WTC11 (cell line): Measurements from ENCODE around the gene ITGA3. TPM values are rescaled to one million over a fixed set of nuclear protein-coding genes. Genes with fewer than 3 reads are reported as not detected.

Experiments
- ATAC-seq: fragments of 200-7000 bp; cut with Tn5 transposase; 2 replicates; pipeline ENCODE4 v1.10.0; 2021; ENCODE audit warnings: mild to moderate bottlenecking, moderate library complexity
- CTCF ChIA-PET: fragments of 300-600 bp; sonication (Branson Sonifier 250); formaldehyde crosslinking; loops from one replicate; lab custom pipeline; 2021; ENCODE audit warnings: antibody characterized with exemption; lab: Charles Lee
- POLR2A ChIA-PET: fragments of 350-600 bp; sonication (Branson Sonifier 250); formaldehyde crosslinking; loops from one replicate; lab custom pipeline; 2021; ENCODE audit warnings: antibody characterized with exemption; lab: Charles Lee
- DNase-seq: peaks from one replicate; pipeline ENCODE4 v3.0.0; 2021; ENCODE audit warnings: low spot score
- H3K27ac Mint-ChIP-seq: 2 replicates; pipeline ENCODE4 v1.8.0; 2021; ENCODE audit warnings: mixed read lengths
- H3K27me3 Mint-ChIP-seq: 2 replicates; pipeline ENCODE4 v1.8.0; 2021; ENCODE audit warnings: low read depth, mild to moderate bottlenecking, moderate library complexity, mixed read lengths
- H3K36me3 Mint-ChIP-seq: 2 replicates; pipeline ENCODE4 v1.8.0; 2021; ENCODE audit warnings: mixed read lengths
- H3K4me1 Mint-ChIP-seq: 2 replicates; pipeline ENCODE4 v1.8.0; 2022; ENCODE audit warnings: mixed read lengths
- H3K4me3 Mint-ChIP-seq: 2 replicates; pipeline ENCODE4 v1.8.0; 2021; ENCODE audit warnings: mild to moderate bottlenecking, moderate library complexity, mixed read lengths
- H3K9me3 Mint-ChIP-seq: 2 replicates; pipeline ENCODE4 v1.8.0; 2021; ENCODE audit warnings: mixed read lengths
- ARID4B ChIP-seq: sonication (generic); formaldehyde crosslinking; IDR thresholded peaks from 2 replicates; pipeline ENCODE4 v1.8.0; 2023; ENCODE audit warnings: missing genetic modification reagents, mild to moderate bottlenecking, borderline replicate concordance
- ERG ChIP-seq: fragments of 250-450 bp; sonication (Bioruptor Pico); IDR thresholded peaks from 2 replicates; pipeline ENCODE4 v1.8.0; 2021; ENCODE audit warnings: mild to moderate bottlenecking
- FOXJ3 ChIP-seq: sonication (generic); formaldehyde crosslinking; IDR thresholded peaks from 2 replicates; pipeline ENCODE4 v1.9.0; 2021; ENCODE audit warnings: missing genetic modification reagents, mild to moderate bottlenecking, borderline replicate concordance
- HMGA2 ChIP-seq: fragments of 250-450 bp; sonication (Bioruptor Pico); IDR thresholded peaks from 2 replicates; pipeline ENCODE4 v1.4.0; 2021; ENCODE audit warnings: mild to moderate bottlenecking, moderate library complexity
- MAX ChIP-seq: sonication (generic); formaldehyde crosslinking; IDR thresholded peaks from 2 replicates; pipeline ENCODE4 v1.8.0; 2022; ENCODE audit warnings: mild to moderate bottlenecking, missing genetic modification reagents
- MLX ChIP-seq: sonication (generic); formaldehyde crosslinking; IDR thresholded peaks from 2 replicates; pipeline ENCODE4 v1.8.1; 2023; ENCODE audit warnings: mild to moderate bottlenecking, missing genetic modification reagents, moderate library complexity
- NFYB ChIP-seq: sonication (generic); formaldehyde crosslinking; conservative IDR thresholded peaks from 2 replicates; pipeline ENCODE4 v1.8.0; 2022; ENCODE audit warnings: low read depth, missing genetic modification reagents
- NR1H2 ChIP-seq: sonication (generic); formaldehyde crosslinking; IDR thresholded peaks from 2 replicates; pipeline ENCODE4 v1.9.0; 2021; ENCODE audit warnings: mild to moderate bottlenecking, moderate library complexity, missing genetic modification reagents
- NR2C2 ChIP-seq: sonication (generic); formaldehyde crosslinking; IDR thresholded peaks from 2 replicates; pipeline ENCODE4 v1.8.0; 2022; ENCODE audit warnings: mild to moderate bottlenecking, missing genetic modification reagents
- SMAD4 ChIP-seq: sonication (generic); formaldehyde crosslinking; IDR thresholded peaks from 2 replicates; pipeline ENCODE4 v1.8.0; 2022; ENCODE audit warnings: mild to moderate bottlenecking, missing genetic modification reagents
- TCF7 ChIP-seq: sonication (generic); formaldehyde crosslinking; IDR thresholded peaks from 2 replicates; pipeline ENCODE4 v1.8.0; 2022; ENCODE audit warnings: mild to moderate bottlenecking, low read depth, missing genetic modification reagents, moderate library complexity
- TEAD1 ChIP-seq: sonication (generic); formaldehyde crosslinking; IDR thresholded peaks from 2 replicates; pipeline ENCODE4 v1.8.0; 2022; ENCODE audit warnings: mild to moderate bottlenecking, missing genetic modification reagents
- ZBTB43 ChIP-seq: sonication (generic); formaldehyde crosslinking; IDR thresholded peaks from 2 replicates; pipeline ENCODE4 v1.8.1; 2023; ENCODE audit warnings: mild to moderate bottlenecking, missing genetic modification reagents
- ZNF121 ChIP-seq: sonication (generic); formaldehyde crosslinking; IDR thresholded peaks from 2 replicates; pipeline ENCODE4 v1.8.0; 2023; ENCODE audit warnings: missing genetic modification reagents
- ZNF138 ChIP-seq: sonication (generic); formaldehyde crosslinking; conservative IDR thresholded peaks from 2 replicates; pipeline ENCODE4 v1.8.1; 2022; ENCODE audit warnings: mild to moderate bottlenecking, moderate library complexity, missing genetic modification reagents
- ZNF232 ChIP-seq: sonication (generic); formaldehyde crosslinking; IDR thresholded peaks from 2 replicates; pipeline ENCODE4 v1.8.0; 2022; ENCODE audit warnings: mild to moderate bottlenecking, missing genetic modification reagents
- ZNF423 ChIP-seq: fragments of 250-450 bp; sonication (Bioruptor Pico); IDR thresholded peaks from 2 replicates; pipeline ENCODE4 v2.1.2; 2022; ENCODE audit warnings: mild to moderate bottlenecking, moderate library complexity
- total RNA-seq: library from RNA; stranded (reverse); gene quantifications from 3 replicates; pipeline ENCODE4 v1.2.3, GENCODE V29; 2021
- TF ChIP-seq, protein P1 (sequence below): sonication (generic); formaldehyde crosslinking; IDR thresholded peaks from 2 replicates; pipeline ENCODE4 v1.8.0; 2022; ENCODE audit warnings: mild to moderate bottlenecking, missing genetic modification reagents
- TF ChIP-seq, protein P2 (sequence below): sonication (generic); formaldehyde crosslinking; conservative IDR thresholded peaks from 2 replicates; pipeline ENCODE4 v1.8.1; 2023; ENCODE audit warnings: mild to moderate bottlenecking, low read depth, missing genetic modification reagents, moderate library complexity
- TF ChIP-seq, protein P3 (sequence below): sonication (generic); formaldehyde crosslinking; IDR thresholded peaks from 2 replicates; pipeline ENCODE4 v1.8.1; 2022; ENCODE audit warnings: low read depth, missing genetic modification reagents, borderline replicate concordance
- TF ChIP-seq, protein P4 (sequence below): sonication (generic); formaldehyde crosslinking; IDR thresholded peaks from 2 replicates; pipeline ENCODE4 v1.8.1; 2022; ENCODE audit warnings: low read depth, mild to moderate bottlenecking, moderate library complexity, missing genetic modification reagents, borderline replicate concordance

The ITGA3 gene
- total RNA-seq, 1 experiment from 2014 or later = 35.3 TPM

GRCh38 chr17:50093246-50093645, 37.3 kb downstream of the ITGA3 start:
- Mint-ChIP-seq H3K9me3 (no peaks in the 10 kb centered on the region), H3K4me1 (peaks cover 6% of the 10 kb centered on the region), H3K36me3 (no peaks in the 10 kb centered on the region), H3K27ac (no peak overlapping the region), H3K4me3 (no peak overlapping the region), H3K27me3 (no peaks in the 10 kb centered on the region)
- TF ChIP-seq, protein P1, sequence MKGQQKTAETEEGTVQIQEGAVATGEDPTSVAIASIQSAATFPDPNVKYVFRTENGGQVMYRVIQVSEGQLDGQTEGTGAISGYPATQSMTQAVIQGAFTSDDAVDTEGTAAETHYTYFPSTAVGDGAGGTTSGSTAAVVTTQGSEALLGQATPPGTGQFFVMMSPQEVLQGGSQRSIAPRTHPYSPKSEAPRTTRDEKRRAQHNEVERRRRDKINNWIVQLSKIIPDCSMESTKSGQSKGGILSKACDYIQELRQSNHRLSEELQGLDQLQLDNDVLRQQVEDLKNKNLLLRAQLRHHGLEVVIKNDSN (CRISPR knock-in tag) = no peak
- TF ChIP-seq FOXJ3 (CRISPR knock-in tag) (no peak), ZNF138 (no peak), ARID4B (CRISPR knock-in tag) (no peak), TEAD1 (no peak), ZNF423 (CRISPR knock-in tag) (no peak), ERG (CRISPR knock-in tag) (no peak), MLX (CRISPR knock-in tag) (no peak), SMAD4 (CRISPR knock-in tag) (no peak)
- TF ChIP-seq, protein P2, sequence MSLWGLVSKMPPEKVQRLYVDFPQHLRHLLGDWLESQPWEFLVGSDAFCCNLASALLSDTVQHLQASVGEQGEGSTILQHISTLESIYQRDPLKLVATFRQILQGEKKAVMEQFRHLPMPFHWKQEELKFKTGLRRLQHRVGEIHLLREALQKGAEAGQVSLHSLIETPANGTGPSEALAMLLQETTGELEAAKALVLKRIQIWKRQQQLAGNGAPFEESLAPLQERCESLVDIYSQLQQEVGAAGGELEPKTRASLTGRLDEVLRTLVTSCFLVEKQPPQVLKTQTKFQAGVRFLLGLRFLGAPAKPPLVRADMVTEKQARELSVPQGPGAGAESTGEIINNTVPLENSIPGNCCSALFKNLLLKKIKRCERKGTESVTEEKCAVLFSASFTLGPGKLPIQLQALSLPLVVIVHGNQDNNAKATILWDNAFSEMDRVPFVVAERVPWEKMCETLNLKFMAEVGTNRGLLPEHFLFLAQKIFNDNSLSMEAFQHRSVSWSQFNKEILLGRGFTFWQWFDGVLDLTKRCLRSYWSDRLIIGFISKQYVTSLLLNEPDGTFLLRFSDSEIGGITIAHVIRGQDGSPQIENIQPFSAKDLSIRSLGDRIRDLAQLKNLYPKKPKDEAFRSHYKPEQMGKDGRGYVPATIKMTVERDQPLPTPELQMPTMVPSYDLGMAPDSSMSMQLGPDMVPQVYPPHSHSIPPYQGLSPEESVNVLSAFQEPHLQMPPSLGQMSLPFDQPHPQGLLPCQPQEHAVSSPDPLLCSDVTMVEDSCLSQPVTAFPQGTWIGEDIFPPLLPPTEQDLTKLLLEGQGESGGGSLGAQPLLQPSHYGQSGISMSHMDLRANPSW (CRISPR knock-in tag) = no peak
- no peak for ATAC-seq
- ChIA-PET POLR2A (no interaction called here), CTCF (interaction anchor here (0.5 to 5.4 kb wide), 22 partner anchors 14 to 763 kb away, joined by 3 to 118 read pairs (median 12); partner anchors contain the start of genes DLX3, ITGA3 and SAMD14)
- DNase-seq = no peak

DNA sequence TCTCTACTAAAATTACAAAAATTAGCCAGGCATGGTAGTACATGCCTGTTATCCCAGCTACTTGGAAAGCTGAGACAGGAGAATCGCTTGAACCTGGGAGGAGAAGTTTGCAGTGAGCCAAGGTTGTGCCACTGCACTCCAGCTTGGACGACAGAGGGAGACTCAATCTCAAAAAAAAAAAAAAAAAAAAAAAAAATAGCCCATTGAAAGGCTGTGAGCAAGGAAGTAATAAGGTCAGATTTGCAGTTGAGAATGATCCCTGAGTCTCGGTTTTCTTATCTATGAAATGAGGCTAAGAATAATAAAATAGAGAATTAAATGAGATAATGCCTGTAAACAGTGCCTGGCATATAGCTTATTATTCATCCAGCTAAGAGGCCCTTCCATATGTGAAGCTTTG, 37.9 kb downstream of the ITGA3 start:
- CTCF ChIA-PET = interaction anchor here (0.6 to 5.4 kb wide), 60 partner anchors 9 to 851 kb away, joined by 3 to 118 read pairs (median 6); partner anchors contain the start of genes DLX3, ITGA3, SAMD14 and XYLT2
- ATAC-seq (no peak), DNase-seq (no peak)
- Mint-ChIP-seq H3K27ac (no peak overlapping the region), H3K36me3 (no peaks in the 10 kb centered on the region), H3K9me3 (no peaks in the 10 kb centered on the region), H3K27me3 (no peaks in the 10 kb centered on the region), H3K4me1 (peaks cover 6% of the 10 kb centered on the region), H3K4me3 (no peak overlapping the region)
- POLR2A ChIA-PET = interaction anchor here (0.7 to 1.7 kb wide), 5 partner anchors 17 to 942 kb away, joined by 3 to 7 read pairs (median 4); no protein-coding TSS in a partner anchor
- TF ChIP-seq NR1H2 = no peak
- TF ChIP-seq, protein P3, sequence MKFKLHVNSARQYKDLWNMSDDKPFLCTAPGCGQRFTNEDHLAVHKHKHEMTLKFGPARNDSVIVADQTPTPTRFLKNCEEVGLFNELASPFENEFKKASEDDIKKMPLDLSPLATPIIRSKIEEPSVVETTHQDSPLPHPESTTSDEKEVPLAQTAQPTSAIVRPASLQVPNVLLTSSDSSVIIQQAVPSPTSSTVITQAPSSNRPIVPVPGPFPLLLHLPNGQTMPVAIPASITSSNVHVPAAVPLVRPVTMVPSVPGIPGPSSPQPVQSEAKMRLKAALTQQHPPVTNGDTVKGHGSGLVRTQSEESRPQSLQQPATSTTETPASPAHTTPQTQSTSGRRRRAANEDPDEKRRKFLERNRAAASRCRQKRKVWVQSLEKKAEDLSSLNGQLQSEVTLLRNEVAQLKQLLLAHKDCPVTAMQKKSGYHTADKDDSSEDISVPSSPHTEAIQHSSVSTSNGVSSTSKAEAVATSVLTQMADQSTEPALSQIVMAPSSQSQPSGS (CRISPR knock-in tag) = no peak
- TF ChIP-seq TCF7 (CRISPR knock-in tag) = no peak
- TF ChIP-seq NR2C2 (CRISPR knock-in tag) = no peak
- no peak for TF ChIP-seq ZNF121 (CRISPR knock-in tag)
- TF ChIP-seq ZNF232 (CRISPR knock-in tag) = no peak
- TF ChIP-seq ZBTB43 (CRISPR knock-in tag) = no peak
- no peak for TF ChIP-seq MAX
- no peak for TF ChIP-seq HMGA2 (CRISPR knock-in tag)
- TF ChIP-seq, protein P4, sequence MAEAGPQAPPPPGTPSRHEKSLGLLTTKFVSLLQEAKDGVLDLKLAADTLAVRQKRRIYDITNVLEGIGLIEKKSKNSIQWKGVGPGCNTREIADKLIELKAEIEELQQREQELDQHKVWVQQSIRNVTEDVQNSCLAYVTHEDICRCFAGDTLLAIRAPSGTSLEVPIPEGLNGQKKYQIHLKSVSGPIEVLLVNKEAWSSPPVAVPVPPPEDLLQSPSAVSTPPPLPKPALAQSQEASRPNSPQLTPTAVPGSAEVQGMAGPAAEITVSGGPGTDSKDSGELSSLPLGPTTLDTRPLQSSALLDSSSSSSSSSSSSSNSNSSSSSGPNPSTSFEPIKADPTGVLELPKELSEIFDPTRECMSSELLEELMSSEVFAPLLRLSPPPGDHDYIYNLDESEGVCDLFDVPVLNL (CRISPR knock-in tag) = no peak
- TF ChIP-seq NFYB (CRISPR knock-in tag) = no peak
- no peak for TF ChIP-seq ZNF138
